Measurements from ENCODE around the gene ZBTB34.

DNA sequence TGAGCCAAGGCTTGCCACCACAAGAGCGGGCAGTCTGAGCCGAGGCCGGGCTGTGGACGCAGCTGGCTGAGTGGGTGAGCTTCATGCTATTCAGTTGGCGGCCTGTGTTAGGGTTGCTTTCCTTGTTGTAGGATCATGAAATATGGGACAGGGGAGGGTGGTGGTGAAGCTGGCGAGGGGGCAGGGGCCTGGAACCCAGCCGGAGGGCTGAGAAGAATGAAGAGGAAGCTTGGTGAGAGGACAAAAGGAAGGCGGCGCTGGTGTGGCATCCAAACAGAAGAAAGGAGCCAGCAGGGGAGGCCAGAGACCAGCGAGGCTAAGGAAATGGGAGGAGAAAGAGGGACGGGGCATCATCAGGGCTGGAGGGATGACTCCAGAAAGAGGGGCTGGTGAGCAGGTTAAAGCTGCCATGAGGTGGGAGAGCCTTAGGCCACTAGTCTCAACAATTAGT, 72.5 kb downstream of the ZBTB34 start:
- no peak for TF ChIP-seq POLR2A (IDR thresholded peaks at IDR 0.05)
- TF ChIP-seq, protein P1, sequence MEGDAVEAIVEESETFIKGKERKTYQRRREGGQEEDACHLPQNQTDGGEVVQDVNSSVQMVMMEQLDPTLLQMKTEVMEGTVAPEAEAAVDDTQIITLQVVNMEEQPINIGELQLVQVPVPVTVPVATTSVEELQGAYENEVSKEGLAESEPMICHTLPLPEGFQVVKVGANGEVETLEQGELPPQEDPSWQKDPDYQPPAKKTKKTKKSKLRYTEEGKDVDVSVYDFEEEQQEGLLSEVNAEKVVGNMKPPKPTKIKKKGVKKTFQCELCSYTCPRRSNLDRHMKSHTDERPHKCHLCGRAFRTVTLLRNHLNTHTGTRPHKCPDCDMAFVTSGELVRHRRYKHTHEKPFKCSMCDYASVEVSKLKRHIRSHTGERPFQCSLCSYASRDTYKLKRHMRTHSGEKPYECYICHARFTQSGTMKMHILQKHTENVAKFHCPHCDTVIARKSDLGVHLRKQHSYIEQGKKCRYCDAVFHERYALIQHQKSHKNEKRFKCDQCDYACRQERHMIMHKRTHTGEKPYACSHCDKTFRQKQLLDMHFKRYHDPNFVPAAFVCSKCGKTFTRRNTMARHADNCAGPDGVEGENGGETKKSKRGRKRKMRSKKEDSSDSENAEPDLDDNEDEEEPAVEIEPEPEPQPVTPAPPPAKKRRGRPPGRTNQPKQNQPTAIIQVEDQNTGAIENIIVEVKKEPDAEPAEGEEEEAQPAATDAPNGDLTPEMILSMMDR (IDR thresholded peaks at IDR 0.05), result no peak
